CD4-positive, CD25-positive, alpha-beta regulatory T cell (primary cell): ENCODE results near the gene NFKBIL1. TPM values are rescaled to one million over a fixed set of nuclear protein-coding genes. Genes with fewer than 3 reads are reported as not detected.

Source experiments
- ATAC-seq, 2 donors: fragments of 150-1000 bp; cut with Tn5 transposase; one replicate each; pipeline ENCODE4 v1.10.0; 2021; ENCODE audit warnings: low read depth in 2 of 2, moderate number of reproducible peaks in 2 of 2, moderate library complexity in 1 of 2
- DNase-seq, 3 donors: peaks; one replicate each; pipeline versions ENCODE4 v3.0.0 to v3.0.0-alpha.2; 2012 to 2022; ENCODE audit warnings: mixed read lengths in 1 of 3
- H3K27ac ChIP-seq: one replicate; pipeline ENCODE4 v1.7.0; 2013; ENCODE audit warnings: mild to moderate bottlenecking, low read length; ENCODE audit not compliant: insufficient read depth, poor library complexity, severe bottlenecking
- H3K27me3 ChIP-seq: one replicate; pipeline ENCODE4 v1.7.0; 2013; ENCODE audit warnings: low read length; ENCODE audit not compliant: control insufficient read depth, insufficient read depth
- H3K36me3 ChIP-seq: one replicate; pipeline ENCODE4 v1.7.0; 2013; ENCODE audit warnings: mild to moderate bottlenecking, low read length, moderate library complexity; ENCODE audit not compliant: control insufficient read depth, insufficient read depth
- H3K4me1 ChIP-seq: 2 replicates; pipeline ENCODE4 v1.7.0; 2013; ENCODE audit warnings: mild to moderate bottlenecking, low read length; ENCODE audit not compliant: insufficient read depth, control insufficient read depth, poor library complexity, severe bottlenecking
- H3K4me3 ChIP-seq: one replicate; pipeline ENCODE4 v1.7.0; 2013; ENCODE audit warnings: low read depth, mild to moderate bottlenecking, low read length, moderate library complexity
- H3K9me3 ChIP-seq, 2 experiments: 1 replicate in 1 of 2; 2 replicates in 1 of 2; pipeline ENCODE4 v1.7.0; 2013; ENCODE audit warnings: low read length in 2 of 2, mild to moderate bottlenecking in 1 of 2, moderate library complexity in 1 of 2; ENCODE audit not compliant: control insufficient read depth in 2 of 2
- H3K27ac Mint-ChIP-seq, 3 donors: one replicate each; pipeline ENCODE4 v1.8.0; 2020 to 2022; ENCODE audit warnings: mild to moderate bottlenecking in 3 of 3, mixed read lengths in 3 of 3, moderate library complexity in 2 of 3
- H3K27me3 Mint-ChIP-seq: one replicate; pipeline ENCODE4 v1.8.0; 2022; ENCODE audit warnings: mild to moderate bottlenecking, mixed read lengths
- H3K36me3 Mint-ChIP-seq: one replicate; pipeline ENCODE4 v1.8.0; 2020; ENCODE audit warnings: mixed read lengths
- H3K4me1 Mint-ChIP-seq, 4 donors: one replicate each; pipeline ENCODE4 v1.8.0; 2020 to 2022; ENCODE audit warnings: mixed read lengths in 4 of 4, mild to moderate bottlenecking in 1 of 4
- H3K4me3 Mint-ChIP-seq, 4 donors: one replicate each; pipeline ENCODE4 v1.8.0; 2020 to 2022; ENCODE audit warnings: mild to moderate bottlenecking in 4 of 4, mixed read lengths in 4 of 4, moderate library complexity in 3 of 4
- H3K9me3 Mint-ChIP-seq, 7 donors: one replicate each; pipeline ENCODE4 v1.8.0; 2020 to 2022; ENCODE audit warnings: mixed read lengths in 7 of 7, mild to moderate bottlenecking in 3 of 7, moderate library complexity in 2 of 7
- polyA plus RNA-seq, 4 donors: library from polyadenylated mRNA; unstranded; fragments of 300-500 nt; fragmentation: Illumina TruSeq; gene quantifications; one replicate each; pipeline ENCODE4 v1.2.3, GENCODE V29; 2021
- total RNA-seq: library from RNA; stranded (reverse); gene quantifications from one replicate; pipeline ENCODE4 v1.2.3, GENCODE V29; 2022

Gene NFKBIL1
- total and polyA plus RNA-seq, 5 donors from 2014 or later = 4.6 to 9.4 (median 6.4) TPM

- Histone ChIP-seq H3K27me3 (peaks cover 4% of the 10 kb centered on the region), H3K36me3 (no peaks in the 10 kb centered on the region), H3K9me3 (no peaks in the 10 kb centered on the region), H3K4me3 (no peak overlapping the region), H3K4me1 (no peaks in the 10 kb centered on the region), H3K27ac (no peak overlapping the region)
- Mint-ChIP-seq H3K27me3 (peaks cover 20% of the 10 kb centered on the region), H3K27ac (no peak overlapping the region), H3K36me3 (no peaks in the 10 kb centered on the region), H3K4me1 (no peaks in the 10 kb centered on the region), H3K4me3 (no peak overlapping the region), H3K9me3 (no peaks in the 10 kb centered on the region)
- DNase-seq = no peak
- no peak for ATAC-seq
These were observed 25.6 kb upstream of the NFKBIL1 start for GRCh38 chr6:31521835-31522234.

- peaks cover 4% of the 10 kb centered on the region for H3K36me3 Mint-ChIP-seq
- no peak overlapping the region for H3K27ac ChIP-seq
- H3K27me3 Mint-ChIP-seq = peaks cover 5% of the 10 kb centered on the region
- H3K4me3 ChIP-seq = no peak overlapping the region
- H3K4me1 Mint-ChIP-seq = peaks cover 0 to 3% (median 1%) of the 10 kb centered on the region in 4 donors
- no peak overlapping the region for H3K4me3 Mint-ChIP-seq
- H3K27ac Mint-ChIP-seq = no peak overlapping the region
- no peaks in the 10 kb centered on the region for H3K4me1 ChIP-seq
- no peaks in the 10 kb centered on the region for H3K9me3 ChIP-seq
- no peaks in the 10 kb centered on the region for H3K9me3 Mint-ChIP-seq
- ATAC-seq (no peak), DNase-seq (no peak)
- peaks cover 8% of the 10 kb centered on the region for H3K36me3 ChIP-seq
- peaks cover 2% of the 10 kb centered on the region for H3K27me3 ChIP-seq
These were observed 21.9 kb upstream of the NFKBIL1 start for GRCh38 chr6:31525553-31525931.

- Mint-ChIP-seq H3K27ac (peak overlapping the region in 1 of 3 donors; percentile 20), H3K9me3 (no peaks in the 10 kb centered on the region), H3K4me1 (peaks cover 0 to 6% (median 2%) of the 10 kb centered on the region in 4 donors), H3K36me3 (peaks cover 7% of the 10 kb centered on the region), H3K4me3 (no peak overlapping the region), H3K27me3 (peaks cover 5% of the 10 kb centered on the region)
- DNase-seq (no peak), ATAC-seq (no peak)
- no peaks in the 10 kb centered on the region for H3K4me1 ChIP-seq
- H3K4me3 ChIP-seq = no peak overlapping the region
- H3K27ac ChIP-seq = no peak overlapping the region
- H3K9me3 ChIP-seq = no peaks in the 10 kb centered on the region
- peaks cover 2% of the 10 kb centered on the region for H3K27me3 ChIP-seq
- peaks cover 13% of the 10 kb centered on the region for H3K36me3 ChIP-seq
These were observed 21.3 kb upstream of the NFKBIL1 start for GRCh38 chr6:31525932-31526591.

- no peak overlapping the region for H3K4me3 Mint-ChIP-seq
- peak overlapping the region in 2 of 3 donors; percentile 26 to 65 for H3K27ac Mint-ChIP-seq
- ATAC-seq = peak; percentile 15 to 22
These were observed 19.1 kb upstream of the NFKBIL1 start for GRCh38 chr6:31528307-31528777.

GRCh38 chr6:31528821-31529328 is 18.5 kb upstream of the NFKBIL1 start, which contains the start of gene MCCD1:
Gene MCCD1 (plus strand): TSS chr6:31528962. CDS start chr6:31529015, 53 bp downstream.
- Histone ChIP-seq H3K36me3 (peaks cover 40% of the 10 kb centered on the region), H3K4me3 (no peak within 1 kb of the TSS), H3K4me1 (no peaks in the 10 kb centered on the region), H3K9me3 (no peaks in the 10 kb centered on the region), H3K27ac (no peak within 1 kb of the TSS), H3K27me3 (no peaks in the 10 kb centered on the region)
- Mint-ChIP-seq H3K9me3 (no peaks in the 10 kb centered on the region), H3K36me3 (peaks cover 21% of the 10 kb centered on the region), H3K27me3 (no peaks in the 10 kb centered on the region), H3K27ac (peak within 1 kb of the TSS in 2 of 3 donors; percentile 26 to 65), H3K4me1 (peaks cover 7 to 20% (median 11%) of the 10 kb centered on the region in 4 donors), H3K4me3 (no peak within 1 kb of the TSS)
- ATAC-seq (peak; percentile 4 to 22), DNase-seq (no peak)

More at GRCh38 chr6:31528307-31528777, 19.1 kb upstream of the NFKBIL1 start:
- peaks cover 4 to 19% (median 8%) of the 10 kb centered on the region in 4 donors for H3K4me1 Mint-ChIP-seq
- Histone ChIP-seq H3K36me3 (peaks cover 35% of the 10 kb centered on the region), H3K9me3 (no peaks in the 10 kb centered on the region), H3K4me3 (no peak overlapping the region), H3K27me3 (no peaks in the 10 kb centered on the region), H3K4me1 (no peaks in the 10 kb centered on the region), H3K27ac (no peak overlapping the region)
- H3K36me3 Mint-ChIP-seq = peaks cover 17% of the 10 kb centered on the region
- DNase-seq = no peak
- no peaks in the 10 kb centered on the region for H3K9me3 Mint-ChIP-seq
- no peaks in the 10 kb centered on the region for H3K27me3 Mint-ChIP-seq

- no peaks in the 10 kb centered on the region for H3K9me3 Mint-ChIP-seq
- no peak overlapping the region for H3K27ac Mint-ChIP-seq
- Histone ChIP-seq H3K4me1 (no peaks in the 10 kb centered on the region), H3K4me3 (no peak overlapping the region), H3K27ac (no peak overlapping the region), H3K9me3 (no peaks in the 10 kb centered on the region), H3K27me3 (no peaks in the 10 kb centered on the region), H3K36me3 (peaks cover 47% of the 10 kb centered on the region)
- DNase-seq (no peak), ATAC-seq (no peak)
- no peak overlapping the region for H3K4me3 Mint-ChIP-seq
- peaks cover 7 to 24% (median 11%) of the 10 kb centered on the region in 4 donors for H3K4me1 Mint-ChIP-seq
- H3K36me3 Mint-ChIP-seq = peaks cover 24% of the 10 kb centered on the region
- H3K27me3 Mint-ChIP-seq = no peaks in the 10 kb centered on the region
These were observed 17.9 kb upstream of the NFKBIL1 start for GRCh38 chr6:31529329-31530150.

GRCh38 chr6:31530659-31531058 is 16.7 kb upstream of the NFKBIL1 start:
- peaks cover 7 to 29% (median 15%) of the 10 kb centered on the region in 4 donors for H3K4me1 Mint-ChIP-seq
- no peaks in the 10 kb centered on the region for H3K9me3 Mint-ChIP-seq
- Histone ChIP-seq H3K27me3 (no peaks in the 10 kb centered on the region), H3K4me1 (no peaks in the 10 kb centered on the region), H3K4me3 (no peak overlapping the region), H3K9me3 (no peaks in the 10 kb centered on the region), H3K36me3 (peaks cover 58% of the 10 kb centered on the region), H3K27ac (no peak overlapping the region)
- no peak overlapping the region for H3K4me3 Mint-ChIP-seq
- ATAC-seq = no peak
- H3K36me3 Mint-ChIP-seq = peaks cover 35% of the 10 kb centered on the region
- no peak for DNase-seq
- no peaks in the 10 kb centered on the region for H3K27me3 Mint-ChIP-seq
- peak overlapping the region in 1 of 3 donors; percentile 33 for H3K27ac Mint-ChIP-seq
